Measurements from ENCODE around the gene DAZL.

DNA sequence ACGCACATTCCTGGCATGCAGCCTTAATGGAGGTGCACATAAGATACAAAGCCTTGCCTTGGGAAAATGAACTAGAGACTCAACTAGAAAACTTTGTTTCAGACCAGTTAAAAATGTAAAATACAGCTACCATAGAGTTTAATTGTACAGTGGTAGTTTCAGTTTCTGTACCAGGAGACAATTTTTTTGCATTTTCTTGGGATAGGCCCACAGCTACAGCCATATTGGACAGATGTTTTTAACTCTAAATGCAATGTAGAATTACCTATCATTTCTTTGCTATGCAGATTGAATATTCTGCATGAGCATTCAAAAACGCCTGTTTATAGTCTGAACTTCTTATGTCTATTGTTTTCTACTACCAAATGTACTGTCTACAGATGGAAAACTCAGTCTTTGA is 20.3 kb downstream of the DAZL start:
- TF ChIP-seq CEBPB (IDR thresholded peaks at IDR 0.05): no peak
- TF ChIP-seq ZBTB7A (IDR thresholded peaks at IDR 0.05; ENCODE audit: low read depth): no peak
- TF ChIP-seq EP300 (IDR thresholded peaks at IDR 0.05; ENCODE audit: borderline replicate concordance): no peak
- TF ChIP-seq, protein P1, sequence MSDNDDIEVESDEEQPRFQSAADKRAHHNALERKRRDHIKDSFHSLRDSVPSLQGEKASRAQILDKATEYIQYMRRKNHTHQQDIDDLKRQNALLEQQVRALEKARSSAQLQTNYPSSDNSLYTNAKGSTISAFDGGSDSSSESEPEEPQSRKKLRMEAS (IDR thresholded peaks at IDR 0.05): no peak
- TF ChIP-seq TEAD4 (IDR thresholded peaks at IDR 0.05): no peak
- TF ChIP-seq FOXM1 (IDR thresholded peaks at IDR 0.05; ENCODE audit: borderline replicate concordance, low read depth): no peak
- TF ChIP-seq YY1 (IDR thresholded peaks at IDR 0.05; ENCODE audit: low read depth): no peak
- no peak for TF ChIP-seq CREB1 (IDR thresholded peaks at IDR 0.05; ENCODE audit: low read depth)
- no peak for TF ChIP-seq TAF1 (IDR thresholded peaks at IDR 0.05; ENCODE audit: low read depth)

Data from Ishikawa (cell line).